A673 (cell line): ENCODE measurements around the gene NTN1.

ENCODE experiments used
- EZH2 ChIP-seq: fragments of 200-600 bp; sonication (generic); IDR thresholded peaks from 2 replicates; pipeline ENCODE4 v1.6.1; 2017; ENCODE audit warnings: borderline replicate concordance, low read depth, mild to moderate bottlenecking, mixed read lengths, antibody characterized with exemption, low read length; ENCODE audit not compliant: poor library complexity, severe bottlenecking
- TF ChIP-seq, protein P1 (sequence below): fragments of 300-800, 200-600 bp; sonication (generic); conservative IDR thresholded peaks from 2 replicates; pipeline ENCODE4 v1.5.1; 2017; ENCODE audit warnings: low read depth, mild to moderate bottlenecking, antibody characterized with exemption, low read length, moderate library complexity, mixed read lengths

DNA sequence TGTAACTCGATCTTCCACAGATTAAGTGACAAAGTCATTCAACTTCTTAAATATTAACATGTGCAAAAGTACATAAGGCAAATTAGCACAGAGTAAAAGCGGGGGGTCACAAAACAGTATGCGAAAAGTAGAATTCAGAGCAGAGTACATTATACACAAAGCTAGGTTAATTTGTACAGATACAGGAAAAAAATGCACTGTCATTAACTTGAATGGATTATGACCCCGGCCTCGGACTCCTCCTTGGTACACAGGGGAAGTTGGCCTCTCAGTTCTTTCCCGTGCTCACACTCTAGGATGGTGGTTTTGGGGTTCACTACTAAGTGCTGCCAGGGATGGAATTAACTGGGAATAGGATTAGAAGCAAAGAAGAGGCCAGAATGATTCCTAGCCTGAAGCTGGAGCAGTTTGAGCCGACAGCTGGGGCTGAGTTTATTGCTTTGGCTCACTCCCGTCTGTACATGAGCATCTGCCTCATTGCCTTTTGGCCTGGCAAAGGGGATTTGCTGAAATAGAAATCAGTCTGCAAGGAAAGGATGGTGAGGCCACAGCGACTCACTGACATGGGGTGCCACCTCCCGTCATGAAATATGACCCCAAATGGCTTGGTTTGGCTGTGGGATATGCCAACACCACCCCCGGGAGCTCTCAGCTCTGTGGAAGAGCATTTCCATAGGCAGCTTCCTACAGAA lies 23.6 kb downstream of the NTN1 start:
- TF ChIP-seq, protein P1, sequence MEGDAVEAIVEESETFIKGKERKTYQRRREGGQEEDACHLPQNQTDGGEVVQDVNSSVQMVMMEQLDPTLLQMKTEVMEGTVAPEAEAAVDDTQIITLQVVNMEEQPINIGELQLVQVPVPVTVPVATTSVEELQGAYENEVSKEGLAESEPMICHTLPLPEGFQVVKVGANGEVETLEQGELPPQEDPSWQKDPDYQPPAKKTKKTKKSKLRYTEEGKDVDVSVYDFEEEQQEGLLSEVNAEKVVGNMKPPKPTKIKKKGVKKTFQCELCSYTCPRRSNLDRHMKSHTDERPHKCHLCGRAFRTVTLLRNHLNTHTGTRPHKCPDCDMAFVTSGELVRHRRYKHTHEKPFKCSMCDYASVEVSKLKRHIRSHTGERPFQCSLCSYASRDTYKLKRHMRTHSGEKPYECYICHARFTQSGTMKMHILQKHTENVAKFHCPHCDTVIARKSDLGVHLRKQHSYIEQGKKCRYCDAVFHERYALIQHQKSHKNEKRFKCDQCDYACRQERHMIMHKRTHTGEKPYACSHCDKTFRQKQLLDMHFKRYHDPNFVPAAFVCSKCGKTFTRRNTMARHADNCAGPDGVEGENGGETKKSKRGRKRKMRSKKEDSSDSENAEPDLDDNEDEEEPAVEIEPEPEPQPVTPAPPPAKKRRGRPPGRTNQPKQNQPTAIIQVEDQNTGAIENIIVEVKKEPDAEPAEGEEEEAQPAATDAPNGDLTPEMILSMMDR, result no peak
- no peak for TF ChIP-seq EZH2
